OCI-LY1 (cell line): ENCODE results near the gene CHST11.

Experiments used
- H2AFZ ChIP-seq: fragments of 200-600 bp; sonication (generic), shearing (Covaris generic); 2 replicates; pipeline ENCODE4 v1.6.0; 2014; ENCODE audit warnings: antibody characterized with exemption, mild to moderate bottlenecking, low read length
- H3F3A ChIP-seq: fragments of 200-600 bp; sonication (generic), shearing (Covaris generic); 2 replicates; pipeline ENCODE4 v1.6.0; 2014; ENCODE audit warnings: mild to moderate bottlenecking, antibody characterized with exemption, low read length, moderate library complexity; ENCODE audit not compliant: insufficient read depth
- H3K27ac ChIP-seq: fragments of 200-600 bp; sonication (generic); 2 replicates; pipeline ENCODE4 v1.5.1; 2014; ENCODE audit warnings: low read length, mixed run types, mild to moderate bottlenecking, low read depth; ENCODE audit not compliant: poor library complexity, severe bottlenecking
- H3K27me3 ChIP-seq: fragments of 200-600 bp; sonication (generic); 2 replicates; pipeline ENCODE4 v1.6.0; 2014; ENCODE audit warnings: antibody characterized with exemption, mild to moderate bottlenecking, low read length, moderate library complexity; ENCODE audit not compliant: insufficient read depth
- H3K36me3 ChIP-seq: fragments of 200-600 bp; sonication (generic); 2 replicates; pipeline ENCODE4 v1.6.1; 2014; ENCODE audit warnings: mild to moderate bottlenecking, antibody characterized with exemption, low read length, moderate library complexity, mixed read lengths; ENCODE audit not compliant: insufficient read depth
- H3K4me1 ChIP-seq: fragments of 200-600 bp; sonication (generic); 2 replicates; pipeline ENCODE4 v1.5.1; 2014; ENCODE audit warnings: mild to moderate bottlenecking, low read length, moderate library complexity; ENCODE audit not compliant: insufficient read depth, severe bottlenecking
- H3K4me2 ChIP-seq: fragments of 200-600 bp; sonication (generic), shearing (Covaris generic); 2 replicates; pipeline ENCODE4 v1.6.1; 2014; ENCODE audit warnings: low read length
- H3K4me3 ChIP-seq: fragments of 200-600 bp; sonication (generic); 2 replicates; pipeline ENCODE4 v1.5.1; 2014; ENCODE audit warnings: low read length, low read depth, mild to moderate bottlenecking, mixed read lengths; ENCODE audit not compliant: poor library complexity, severe bottlenecking
- H3K79me2 ChIP-seq: fragments of 200-600 bp; shearing (Covaris generic); 2 replicates; pipeline ENCODE4 v1.6.1; 2016; ENCODE audit warnings: mixed run types, low read length, mixed read lengths; ENCODE audit not compliant: insufficient read depth
- H3K9ac ChIP-seq: fragments of 200-600 bp; sonication (generic), shearing (Covaris generic); 2 replicates; pipeline ENCODE4 v1.6.1; 2014; ENCODE audit warnings: mild to moderate bottlenecking, low read length, mixed read lengths
- H3K9me2 ChIP-seq: fragments of 200-600 bp; sonication (generic), shearing (Covaris generic); 2 replicates; pipeline ENCODE4 v1.6.1; 2014; ENCODE audit warnings: low read depth, mild to moderate bottlenecking, low read length, mixed read lengths
- H3K9me3 ChIP-seq: fragments of 200-600 bp; shearing (Covaris generic); 2 replicates; pipeline ENCODE4 v1.6.1; 2014; ENCODE audit warnings: low read length, mixed read lengths
- H4K20me1 ChIP-seq: fragments of 200-600 bp; sonication (generic), shearing (Covaris generic); 2 replicates; pipeline ENCODE4 v1.6.0; 2016; ENCODE audit warnings: mild to moderate bottlenecking, low read length; ENCODE audit not compliant: insufficient read depth
- CTCF ChIP-seq: fragments of 200-600 bp; sonication (generic), shearing (Covaris generic); IDR thresholded peaks from 2 replicates; pipeline ENCODE4 v1.5.1; 2017; ENCODE audit warnings: mild to moderate bottlenecking, antibody characterized with exemption, low read length, moderate library complexity, mixed read lengths
- EZH2 ChIP-seq: fragments of 200-600 bp; sonication (generic), shearing (Covaris generic); IDR thresholded peaks from 2 replicates; pipeline ENCODE4 v1.8.0; 2017; ENCODE audit warnings: borderline replicate concordance, mixed run types, mild to moderate bottlenecking, antibody characterized with exemption, low read length, moderate library complexity, mixed read lengths

The CHST11 gene

DNA sequence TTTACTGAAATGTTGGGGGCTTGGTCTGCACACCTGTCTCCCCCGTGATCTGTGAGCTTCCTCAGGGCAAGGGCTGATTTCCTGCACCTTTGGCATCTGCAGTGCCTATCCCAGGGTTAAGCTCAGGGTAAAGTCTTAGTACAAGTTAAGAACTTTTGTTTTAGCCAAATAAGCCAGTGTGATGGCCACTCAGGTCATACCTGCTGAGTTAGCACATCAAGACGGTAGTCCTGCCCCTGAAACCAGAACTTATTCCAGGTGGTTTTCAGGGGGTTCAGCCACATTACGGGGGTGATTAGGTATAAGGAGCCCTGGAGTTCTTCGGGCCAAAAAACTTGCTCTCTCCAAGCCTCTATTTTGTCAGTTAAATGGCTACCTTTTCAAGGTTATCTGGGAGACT lies 21.6 kb upstream of the CHST11 start:
- Histone ChIP-seq H3K4me2 (no peak overlapping the region), H3K9ac (no peak overlapping the region), H3K36me3 (no peaks in the 10 kb centered on the region), H4K20me1 (no peaks in the 10 kb centered on the region), H3K9me3 (no peaks in the 10 kb centered on the region), H3K27ac (no peak overlapping the region), H3K4me3 (no peak overlapping the region), H2AFZ (no peak overlapping the region), H3K27me3 (no peaks in the 10 kb centered on the region), H3F3A (no peaks in the 10 kb centered on the region), H3K79me2 (no peaks in the 10 kb centered on the region), H3K4me1 (no peaks in the 10 kb centered on the region), H3K9me2 (no peaks in the 10 kb centered on the region)
- TF ChIP-seq EZH2 (no peak), CTCF (no peak)

DNA sequence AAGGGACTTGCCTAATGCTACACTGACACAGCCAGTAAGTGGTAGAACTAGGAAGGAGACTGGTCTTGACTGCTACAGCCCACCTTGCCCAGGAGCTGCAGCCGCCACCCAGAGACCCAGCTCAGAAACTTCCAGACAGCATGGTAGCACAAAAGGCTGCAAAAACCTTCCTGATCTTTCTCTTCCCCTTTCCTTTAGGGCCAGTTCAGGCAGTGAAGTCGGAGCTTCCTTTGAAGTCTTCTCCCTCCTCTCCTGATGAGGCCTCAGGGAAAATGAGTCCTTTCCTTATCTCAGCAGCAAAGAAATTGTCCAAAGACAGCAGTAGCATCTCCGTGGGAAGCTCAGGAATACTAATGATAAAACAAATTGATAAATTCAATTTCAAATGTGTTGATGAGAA lies 21.0 kb upstream of the CHST11 start:
- H2AFZ ChIP-seq: no peak overlapping the region
- TF ChIP-seq CTCF (no peak), EZH2 (no peak)
- no peaks in the 10 kb centered on the region for H3K79me2 ChIP-seq
- H3K4me2 ChIP-seq: no peak overlapping the region
- H3K4me1 ChIP-seq: no peaks in the 10 kb centered on the region
- no peaks in the 10 kb centered on the region for H3K9me2 ChIP-seq
- H3K9me3 ChIP-seq: no peaks in the 10 kb centered on the region
- no peaks in the 10 kb centered on the region for H3K36me3 ChIP-seq
- no peaks in the 10 kb centered on the region for H3K27me3 ChIP-seq
- H3K4me3 ChIP-seq: no peak overlapping the region
- H3K27ac ChIP-seq: no peak overlapping the region
- H3F3A ChIP-seq: no peaks in the 10 kb centered on the region
- H3K9ac ChIP-seq: no peak overlapping the region
- H4K20me1 ChIP-seq: no peaks in the 10 kb centered on the region

DNA sequence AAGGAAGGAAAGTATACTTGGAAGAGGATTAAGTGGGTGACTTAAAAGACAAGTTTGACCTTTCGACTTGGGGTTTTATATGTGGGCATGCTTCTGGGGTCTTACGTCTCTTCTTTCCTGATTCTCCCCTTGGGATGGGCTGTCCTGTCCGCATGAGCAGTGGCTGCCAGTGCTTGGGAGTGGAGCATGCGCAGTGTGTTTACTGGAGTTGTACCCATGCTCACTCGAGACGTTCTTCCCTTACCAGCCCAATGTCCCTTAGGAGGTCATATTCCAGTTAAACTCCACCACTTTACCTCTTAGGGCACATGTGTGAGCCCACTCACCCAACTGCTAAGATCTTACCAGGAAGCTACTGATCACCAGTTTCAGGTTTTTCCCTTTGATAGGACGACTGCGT lies 20.0 kb upstream of the CHST11 start:
- Histone ChIP-seq H4K20me1 (no peaks in the 10 kb centered on the region), H2AFZ (no peak overlapping the region), H3K27me3 (no peaks in the 10 kb centered on the region), H3K9me3 (no peaks in the 10 kb centered on the region), H3K79me2 (no peaks in the 10 kb centered on the region), H3K4me1 (no peaks in the 10 kb centered on the region), H3K4me2 (no peak overlapping the region), H3F3A (no peaks in the 10 kb centered on the region), H3K27ac (no peak overlapping the region), H3K36me3 (no peaks in the 10 kb centered on the region), H3K9me2 (no peaks in the 10 kb centered on the region), H3K4me3 (no peak overlapping the region), H3K9ac (no peak overlapping the region)
- TF ChIP-seq EZH2 (no peak), CTCF (no peak)
